Ascending aorta (tissue), 2 donors: Measurements from ENCODE around the gene DNAJC4. TPM values are rescaled to one million over a fixed set of nuclear protein-coding genes. Genes with fewer than 3 reads are reported as not detected.

Experiments used
- DNase-seq, 2 donors: peaks; one replicate each; pipeline ENCODE4 v3.0.0-alpha.2; 2019; ENCODE audit warnings: low spot score in 2 of 2
- H3K27ac ChIP-seq, 2 donors: fragments of 200-600 bp; sonication (generic); one replicate each; pipeline ENCODE4 v1.5.1; 2016 to 2017; ENCODE audit warnings: mild to moderate bottlenecking in 1 of 2
- H3K27me3 ChIP-seq: fragments of 200-600 bp; sonication (generic); one replicate; pipeline ENCODE4 v1.5.1; 2017
- H3K36me3 ChIP-seq, 2 donors: fragments of 200-600 bp; sonication (generic); one replicate each; pipeline ENCODE4 v1.5.1; 2016
- H3K4me1 ChIP-seq, 2 donors: fragments of 200-600 bp; sonication (generic); one replicate each; pipeline ENCODE4 v1.5.1; 2016 to 2017; ENCODE audit warnings: mild to moderate bottlenecking in 1 of 2
- H3K4me3 ChIP-seq, 2 donors: fragments of 200-600 bp; sonication (generic); one replicate each; pipeline ENCODE4 v1.5.1; 2016 to 2017; ENCODE audit warnings: mild to moderate bottlenecking in 1 of 2
- H3K9me3 ChIP-seq, 2 donors: fragments of 200-600 bp; sonication (generic); one replicate each; pipeline ENCODE4 v1.5.1; 2016
- intact Hi-C: fragments of 100-400 bp; cut with DNase I; formaldehyde crosslinking; loops from one replicate; pipeline ENCODE4 v1.15.1; 2023
- total RNA-seq: library from RNA; depleted of rRNA; stranded (reverse); fragments of >200 nt; gene quantifications from one replicate; pipeline ENCODE4 v1.1.0, GENCODE V29; 2016
- TF ChIP-seq, protein P1 (sequence below), 3 experiments: fragments of 200-600 bp in 2 of 3; fragments of 450-650 bp in 1 of 3; sonication (generic) in 2 of 3; IDR thresholded peaks; one replicate each; pipeline ENCODE4 v1.5.1; 2016 to 2019; ENCODE audit warnings: antibody characterized with exemption in 3 of 3, mild to moderate bottlenecking in 1 of 3, moderate library complexity in 1 of 3

The DNAJC4 gene
- total RNA-seq, 1 donor from 2014 or later: 43.1 TPM

DNA sequence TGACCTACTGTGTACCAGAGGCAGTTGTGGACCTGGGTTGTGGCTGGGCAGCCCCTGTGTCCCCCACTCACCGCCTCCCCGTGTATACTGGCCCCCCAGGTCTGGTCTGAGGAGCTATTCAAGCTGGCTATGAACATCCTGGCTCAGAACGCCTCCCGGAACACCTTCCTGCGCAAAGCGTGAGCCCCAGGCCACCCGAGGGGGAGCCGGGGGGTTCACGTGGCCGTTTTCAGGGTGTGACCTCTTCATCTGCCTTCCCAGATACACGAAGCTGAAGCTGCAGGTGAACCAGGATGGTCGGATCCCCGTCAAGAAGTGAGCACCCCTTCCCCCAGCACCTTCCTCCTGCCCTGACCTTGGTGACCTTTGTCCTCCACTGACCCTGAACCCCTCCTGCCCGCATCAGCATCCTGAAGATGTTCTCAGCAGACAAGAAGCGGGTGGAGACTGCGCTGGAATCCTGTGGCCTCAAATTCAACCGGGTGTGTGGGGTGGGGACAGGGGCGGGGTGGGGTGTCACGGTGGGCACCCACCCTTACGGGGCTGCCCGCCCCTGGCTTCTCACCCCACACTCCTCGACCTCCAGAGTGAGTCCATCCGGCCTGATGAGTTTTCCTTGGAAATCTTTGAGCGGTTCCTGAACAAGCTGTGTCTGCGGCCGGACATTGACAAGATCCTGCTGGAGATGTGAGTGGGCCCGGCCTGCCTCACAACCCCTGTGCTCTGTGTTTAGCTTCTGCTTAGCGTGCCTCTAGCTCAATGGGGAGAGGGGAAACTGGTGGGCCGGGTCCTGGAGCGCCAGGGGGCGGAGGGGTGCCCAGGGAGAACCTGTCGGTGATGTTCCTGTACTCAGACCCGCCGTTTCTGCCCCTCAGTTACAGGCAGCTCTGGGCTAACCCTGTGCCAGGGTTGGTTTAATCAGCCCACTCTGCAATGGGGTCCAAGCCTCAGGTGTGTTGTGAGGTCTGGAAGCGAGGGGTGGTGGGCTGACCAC is 25.1 kb downstream of the DNAJC4 start:
- intact Hi-C loops: no loop called here
- H3K36me3 ChIP-seq: peaks cover 52 to 57% of the 10 kb centered on the region in 2 donors

DNA sequence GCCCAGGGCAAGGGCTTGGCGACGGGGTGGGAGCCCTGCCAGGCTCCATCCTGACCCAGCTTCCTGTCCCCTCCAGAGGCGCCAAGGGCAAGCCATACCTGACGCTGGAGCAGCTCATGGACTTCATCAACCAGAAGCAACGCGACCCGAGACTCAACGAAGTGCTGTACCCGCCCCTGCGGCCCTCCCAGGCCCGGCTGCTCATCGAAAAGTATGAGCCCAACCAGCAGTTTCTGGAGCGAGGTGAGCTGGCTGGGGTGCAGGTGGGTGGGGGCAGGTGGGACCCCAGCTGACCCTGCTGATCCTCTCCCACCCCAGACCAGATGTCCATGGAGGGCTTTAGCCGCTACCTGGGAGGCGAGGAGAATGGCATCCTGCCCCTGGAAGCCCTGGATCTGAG is 26.0 kb downstream of the DNAJC4 start:
- Histone ChIP-seq H3K9me3 (no peaks in the 10 kb centered on the region), H3K4me3 (no peak overlapping the region), H3K27ac (no peak overlapping the region), H3K36me3 (peaks cover 52 to 63% of the 10 kb centered on the region in 2 donors), H3K4me1 (peaks cover 7 to 18% of the 10 kb centered on the region in 2 donors), H3K27me3 (no peaks in the 10 kb centered on the region)
- TF ChIP-seq, protein P1, sequence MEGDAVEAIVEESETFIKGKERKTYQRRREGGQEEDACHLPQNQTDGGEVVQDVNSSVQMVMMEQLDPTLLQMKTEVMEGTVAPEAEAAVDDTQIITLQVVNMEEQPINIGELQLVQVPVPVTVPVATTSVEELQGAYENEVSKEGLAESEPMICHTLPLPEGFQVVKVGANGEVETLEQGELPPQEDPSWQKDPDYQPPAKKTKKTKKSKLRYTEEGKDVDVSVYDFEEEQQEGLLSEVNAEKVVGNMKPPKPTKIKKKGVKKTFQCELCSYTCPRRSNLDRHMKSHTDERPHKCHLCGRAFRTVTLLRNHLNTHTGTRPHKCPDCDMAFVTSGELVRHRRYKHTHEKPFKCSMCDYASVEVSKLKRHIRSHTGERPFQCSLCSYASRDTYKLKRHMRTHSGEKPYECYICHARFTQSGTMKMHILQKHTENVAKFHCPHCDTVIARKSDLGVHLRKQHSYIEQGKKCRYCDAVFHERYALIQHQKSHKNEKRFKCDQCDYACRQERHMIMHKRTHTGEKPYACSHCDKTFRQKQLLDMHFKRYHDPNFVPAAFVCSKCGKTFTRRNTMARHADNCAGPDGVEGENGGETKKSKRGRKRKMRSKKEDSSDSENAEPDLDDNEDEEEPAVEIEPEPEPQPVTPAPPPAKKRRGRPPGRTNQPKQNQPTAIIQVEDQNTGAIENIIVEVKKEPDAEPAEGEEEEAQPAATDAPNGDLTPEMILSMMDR (IDR thresholded peaks at IDR 0.05): no peak
- intact Hi-C loops: no loop called here
- DNase-seq: no peak

More for the DNA sequence above, 25.1 kb downstream of the DNAJC4 start:
- Histone ChIP-seq H3K4me3 (no peak overlapping the region), H3K9me3 (no peaks in the 10 kb centered on the region), H3K27me3 (no peaks in the 10 kb centered on the region), H3K27ac (no peak overlapping the region), H3K4me1 (peaks cover 7 to 24% of the 10 kb centered on the region in 2 donors)
- TF ChIP-seq, protein P1 (IDR thresholded peaks at IDR 0.05): no peak
- no peak for DNase-seq

DNA sequence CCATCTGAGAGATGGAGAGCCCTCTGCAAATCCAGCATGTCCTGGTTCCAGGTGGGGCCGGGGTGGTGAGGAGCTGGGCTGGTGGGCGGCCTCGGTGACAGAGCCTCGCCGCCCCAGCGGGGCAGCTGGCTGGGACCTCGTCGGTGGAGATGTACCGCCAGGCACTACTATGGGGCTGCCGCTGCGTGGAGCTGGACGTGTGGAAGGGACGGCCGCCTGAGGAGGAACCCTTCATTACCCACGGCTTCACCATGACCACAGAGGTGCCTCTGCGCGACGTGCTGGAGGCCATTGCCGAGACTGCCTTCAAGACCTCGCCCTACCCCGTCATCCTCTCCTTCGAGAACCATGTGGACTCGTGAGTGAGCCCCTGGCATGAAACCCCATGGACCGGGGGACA is 28.0 kb downstream of the DNAJC4 start:
- peaks cover 0 to 5% of the 10 kb centered on the region in 2 donors for H3K4me1 ChIP-seq
- no peak overlapping the region for H3K4me3 ChIP-seq
- no peak for DNase-seq
- no peaks in the 10 kb centered on the region for H3K9me3 ChIP-seq
- H3K27ac ChIP-seq: no peak overlapping the region
- peaks cover 73 to 83% of the 10 kb centered on the region in 2 donors for H3K36me3 ChIP-seq
- intact Hi-C loops: no loop called here
- no peaks in the 10 kb centered on the region for H3K27me3 ChIP-seq
- TF ChIP-seq, protein P1 (IDR thresholded peaks at IDR 0.05): no peak

DNA sequence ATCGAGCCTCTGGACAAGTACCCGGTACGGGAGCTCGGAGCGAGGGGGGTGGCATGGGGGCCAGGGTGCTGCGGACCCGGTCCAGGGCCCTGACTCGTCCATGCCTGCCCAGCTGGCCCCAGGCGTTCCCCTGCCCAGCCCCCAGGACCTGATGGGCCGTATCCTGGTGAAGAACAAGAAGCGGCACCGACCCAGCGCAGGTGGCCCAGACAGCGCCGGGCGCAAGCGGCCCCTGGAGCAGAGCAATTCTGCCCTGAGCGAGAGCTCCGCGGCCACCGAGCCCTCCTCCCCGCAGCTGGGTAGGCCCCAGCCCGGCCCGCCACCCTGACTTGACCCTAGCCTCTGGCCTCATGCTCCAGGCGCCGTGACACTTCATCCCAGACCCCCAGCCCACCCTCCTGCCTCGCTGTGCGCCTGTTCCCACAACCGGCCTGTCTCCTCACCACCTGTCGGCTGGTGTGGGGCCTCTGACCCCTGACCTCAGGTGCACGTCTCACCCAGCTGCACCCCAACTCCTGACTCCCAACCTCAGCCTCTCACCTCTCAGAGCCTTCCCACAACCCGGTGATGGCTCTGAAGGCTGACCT is 28.7 kb downstream of the DNAJC4 start:
- intact Hi-C loops: no loop called here
- no peak for DNase-seq
- H3K4me1 ChIP-seq: no peaks in the 10 kb centered on the region
- TF ChIP-seq, protein P1 (IDR thresholded peaks at IDR 0.05): no peak
- H3K27ac ChIP-seq: no peak overlapping the region
- H3K4me3 ChIP-seq: no peak overlapping the region
- peaks cover 80 to 90% of the 10 kb centered on the region in 2 donors for H3K36me3 ChIP-seq
- H3K27me3 ChIP-seq: no peaks in the 10 kb centered on the region
- H3K9me3 ChIP-seq: no peaks in the 10 kb centered on the region

DNA sequence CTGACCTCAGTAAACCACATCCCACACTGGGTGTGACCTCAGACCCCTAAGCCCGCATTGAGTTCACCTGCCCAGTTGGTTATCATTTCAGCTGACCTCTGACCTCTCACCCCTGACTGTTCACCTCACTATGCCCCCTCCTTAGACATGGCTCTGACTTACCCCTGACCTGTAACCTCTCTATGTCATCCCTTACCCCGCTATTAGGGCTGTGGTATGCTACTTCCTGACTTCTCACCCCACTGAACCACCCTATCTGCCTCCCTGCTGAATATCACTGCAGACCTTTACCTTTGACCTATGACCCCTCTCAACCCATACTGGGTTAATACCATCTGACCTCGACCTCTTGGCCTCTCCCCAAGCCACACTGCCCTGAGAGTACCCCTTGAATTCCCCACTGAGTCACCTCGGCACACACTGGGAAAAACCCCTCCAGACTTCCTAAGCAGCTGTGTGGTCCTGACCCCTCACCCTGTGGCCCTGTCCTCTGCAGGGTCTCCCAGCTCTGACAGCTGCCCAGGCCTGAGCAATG is 29.3 kb downstream of the DNAJC4 start:
- intact Hi-C loops: no loop called here
- Histone ChIP-seq H3K36me3 (peaks cover 80 to 93% of the 10 kb centered on the region in 2 donors), H3K27ac (no peak overlapping the region)

More for the DNA sequence above, 29.3 kb downstream of the DNAJC4 start:
- DNase-seq: no peak
- no peaks in the 10 kb centered on the region for H3K9me3 ChIP-seq
- no peaks in the 10 kb centered on the region for H3K4me1 ChIP-seq
- no peak overlapping the region for H3K4me3 ChIP-seq
- no peaks in the 10 kb centered on the region for H3K27me3 ChIP-seq
- TF ChIP-seq, protein P1 (IDR thresholded peaks at IDR 0.05): no peak
